Neural cell (in vitro differentiated cells): Measurements from ENCODE around the gene KIAA1958. TPM values are rescaled to one million over a fixed set of nuclear protein-coding genes. Genes with fewer than 3 reads are reported as not detected.

Source experiments
- H2AFZ ChIP-seq: fragments of 200-600, 300-800 bp; sonication (generic), shearing (Covaris generic); 2 replicates; pipeline ENCODE4 v1.6.0; 2014; ENCODE audit warnings: low read depth, mild to moderate bottlenecking, antibody characterized with exemption, low read length, moderate library complexity
- H3F3A ChIP-seq: fragments of 200-600 bp; shearing (Covaris generic); 2 replicates; pipeline ENCODE4 v1.6.1; 2016; ENCODE audit warnings: mild to moderate bottlenecking, moderate library complexity, mixed read lengths, antibody characterized with exemption, low read length; ENCODE audit not compliant: insufficient read depth, poor library complexity, severe bottlenecking
- H3K27ac ChIP-seq: fragments of 200-600, 300-800 bp; sonication (generic), shearing (Covaris generic); 2 replicates; pipeline ENCODE4 v1.5.1; 2014; ENCODE audit warnings: mild to moderate bottlenecking, low read length, moderate library complexity
- H3K27me3 ChIP-seq: fragments of 300-800, 200-600 bp; sonication (generic), shearing (Covaris generic); 2 replicates; pipeline ENCODE4 v1.6.0; 2014; ENCODE audit warnings: mild to moderate bottlenecking, low read depth, low read length, moderate library complexity; ENCODE audit not compliant: insufficient read depth
- H3K36me3 ChIP-seq: fragments of 300-800, 200-600 bp; sonication (generic), shearing (Covaris generic); 2 replicates; pipeline ENCODE4 v1.5.1; 2014; ENCODE audit warnings: mild to moderate bottlenecking, antibody characterized with exemption, low read length, moderate library complexity; ENCODE audit not compliant: insufficient read depth
- H3K4me2 ChIP-seq: fragments of 300-800, 200-600 bp; sonication (generic), shearing (Covaris generic); 2 replicates; pipeline ENCODE4 v1.6.0; 2014; ENCODE audit warnings: mild to moderate bottlenecking, low read length
- H3K4me3 ChIP-seq: fragments of 300-800, 200-600 bp; sonication (generic), shearing (Covaris generic); 2 replicates; pipeline ENCODE4 v1.5.1; 2014; ENCODE audit warnings: mild to moderate bottlenecking, low read length, moderate library complexity
- H3K79me2 ChIP-seq: fragments of 200-600 bp; shearing (Covaris generic); replicated peaks from 2 replicates; pipeline ENCODE4 v1.6.0; 2014; ENCODE audit warnings: mild to moderate bottlenecking, low read length, moderate library complexity; ENCODE audit not compliant: insufficient read depth
- H3K9ac ChIP-seq: fragments of 300-800, 200-600 bp; sonication (generic), shearing (Covaris generic); 2 replicates; pipeline ENCODE4 v1.6.1; 2016; ENCODE audit warnings: mild to moderate bottlenecking, low read length, mixed read lengths
- H3K9me2 ChIP-seq: fragments of 200-600 bp; shearing (Covaris generic); 2 replicates; pipeline ENCODE4 v1.6.1; 2016; ENCODE audit warnings: mild to moderate bottlenecking, low read length, mixed read lengths; ENCODE audit not compliant: insufficient read depth
- H3K9me3 ChIP-seq: fragments of 200-600, 300-800 bp; sonication (generic), shearing (Covaris generic); 2 replicates; pipeline ENCODE4 v1.6.1; 2016; ENCODE audit warnings: mild to moderate bottlenecking, mixed run types, low read length, moderate library complexity, mixed read lengths
- H4K20me1 ChIP-seq: fragments of 200-600 bp; shearing (Covaris generic); 2 replicates; pipeline ENCODE4 v1.6.1; 2016; ENCODE audit warnings: mild to moderate bottlenecking, mixed run types; ENCODE audit not compliant: insufficient read depth
- CTCF ChIP-seq: fragments of 450-650 bp; IDR thresholded peaks from 2 replicates; pipeline ENCODE4 v1.5.1; 2014; ENCODE audit warnings: antibody characterized with exemption, mild to moderate bottlenecking, moderate library complexity; ENCODE audit not compliant: poor library complexity, severe bottlenecking
- EP300 ChIP-seq: fragments of 450-650 bp; conservative IDR thresholded peaks from 2 replicates; pipeline ENCODE4 v1.6.1; 2014; ENCODE audit warnings: antibody characterized with exemption, mild to moderate bottlenecking, moderate library complexity; ENCODE audit not compliant: poor library complexity, severe bottlenecking
- EZH2 ChIP-seq: fragments of 200-600, 300-800 bp; shearing (Covaris generic), sonication (generic); IDR thresholded peaks from 2 replicates; pipeline ENCODE4 v1.6.1; 2014; ENCODE audit warnings: antibody characterized with exemption, low read length, borderline replicate concordance, mild to moderate bottlenecking; ENCODE audit not compliant: insufficient read depth, poor library complexity, severe bottlenecking
- MXI1 ChIP-seq: fragments of 450-650 bp; conservative IDR thresholded peaks from 2 replicates; pipeline ENCODE4 v1.6.1; 2014; ENCODE audit warnings: antibody characterized with exemption, mild to moderate bottlenecking; ENCODE audit not compliant: poor library complexity, severe bottlenecking
- POLR2AphosphoS5 ChIP-seq: IDR thresholded peaks from 2 replicates; pipeline ENCODE4 v1.6.1; 2012
- RAD21 ChIP-seq: fragments of 450-650 bp; conservative IDR thresholded peaks from 2 replicates; pipeline ENCODE4 v1.6.1; 2014; ENCODE audit warnings: antibody characterized with exemption, mild to moderate bottlenecking, moderate library complexity
- REST ChIP-seq: IDR thresholded peaks from 2 replicates; pipeline ENCODE4 v1.6.1; 2012; ENCODE audit warnings: borderline replicate concordance
- SMC3 ChIP-seq: fragments of 450-650 bp; conservative IDR thresholded peaks from 2 replicates; pipeline ENCODE4 v1.6.1; 2014; ENCODE audit warnings: antibody characterized with exemption, mild to moderate bottlenecking, moderate library complexity; ENCODE audit not compliant: poor library complexity
- TAF1 ChIP-seq: IDR thresholded peaks from 2 replicates; pipeline ENCODE4 v1.6.1; 2012; ENCODE audit warnings: low read depth
- polyA plus RNA-seq: library from polyadenylated mRNA; depleted of rRNA; stranded (reverse); fragments of >200 nt; gene quantifications from 2 replicates; pipeline ENCODE4 v1.2.3, GENCODE V29; 2014

Gene KIAA1958
- polyA plus RNA-seq, 1 donor from 2014 or later: 8.4 TPM

DNA sequence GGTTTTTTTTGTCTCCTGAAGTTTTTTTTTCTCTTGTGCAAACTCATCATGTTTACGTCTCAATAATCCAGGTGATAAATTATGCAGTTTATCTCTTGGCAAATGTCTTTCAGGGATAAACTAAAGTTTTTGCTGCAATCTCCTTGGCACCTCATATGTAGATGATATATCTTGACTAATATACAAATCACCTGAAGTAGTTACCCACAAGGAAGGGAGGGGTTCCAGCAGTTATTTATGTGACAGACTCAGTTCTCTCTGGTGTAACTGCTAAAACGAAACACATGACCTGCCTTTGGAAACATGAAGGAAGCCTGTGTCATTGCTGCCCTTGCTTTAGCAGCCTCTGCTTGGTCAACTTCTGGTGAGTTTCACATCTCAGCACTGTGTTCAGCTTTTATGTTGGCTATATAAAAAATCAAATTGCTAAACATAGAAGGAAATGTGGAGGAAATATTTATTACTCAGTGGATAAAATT, 39.3 kb upstream of the KIAA1958 start:
- Histone ChIP-seq H3K4me2 (no peak overlapping the region), H4K20me1 (no peaks in the 10 kb centered on the region), H3K79me2 (no peaks in the 10 kb centered on the region), H3K27ac (no peak overlapping the region), H3K9ac (no peak overlapping the region), H3K36me3 (no peaks in the 10 kb centered on the region), H3K9me2 (no peaks in the 10 kb centered on the region), H3K9me3 (no peaks in the 10 kb centered on the region), H3K27me3 (no peaks in the 10 kb centered on the region), H2AFZ (no peak overlapping the region), H3K4me3 (no peak overlapping the region), H3F3A (no peaks in the 10 kb centered on the region)
- TF ChIP-seq MXI1 (no peak), REST (no peak), CTCF (no peak), TAF1 (no peak), EP300 (no peak)

- no peaks in the 10 kb centered on the region for H3K9me2 ChIP-seq
- no peaks in the 10 kb centered on the region for H3K36me3 ChIP-seq
- no peaks in the 10 kb centered on the region for H3K9me3 ChIP-seq
- H3K9ac ChIP-seq: no peak overlapping the region
- TF ChIP-seq POLR2AphosphoS5: no peak
- no peaks in the 10 kb centered on the region for H3K79me2 ChIP-seq
- no peak overlapping the region for H2AFZ ChIP-seq
- no peaks in the 10 kb centered on the region for H3K27me3 ChIP-seq
- H3K27ac ChIP-seq: no peak overlapping the region
- H4K20me1 ChIP-seq: no peaks in the 10 kb centered on the region
- H3F3A ChIP-seq: no peaks in the 10 kb centered on the region
- H3K4me2 ChIP-seq: no peak overlapping the region
- H3K4me3 ChIP-seq: no peak overlapping the region
Measured at GRCh38 chr9:112462855-112463254, 23.8 kb upstream of the KIAA1958 start.

DNA sequence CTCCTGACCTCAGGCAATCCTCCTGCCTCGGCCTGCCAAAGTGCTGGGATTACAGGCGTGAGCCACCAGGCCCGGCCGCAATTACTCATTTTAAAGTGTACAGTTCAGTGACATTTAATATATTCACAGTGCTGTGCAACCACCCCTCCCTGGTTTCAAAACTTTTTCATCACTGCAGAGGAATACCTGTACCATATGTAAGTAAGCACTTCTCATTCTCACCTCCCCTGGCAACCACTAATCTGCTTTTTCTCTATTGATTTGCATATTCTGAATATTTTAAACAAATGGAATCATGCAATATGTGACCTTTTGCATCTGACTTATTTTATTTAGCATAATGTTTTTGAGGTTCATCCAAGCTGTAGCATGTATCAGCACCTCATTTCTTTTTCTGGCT, 21.3 kb upstream of the KIAA1958 start:
- Histone ChIP-seq H3F3A (no peaks in the 10 kb centered on the region), H2AFZ (no peak overlapping the region), H3K27ac (no peak overlapping the region), H3K9ac (no peak overlapping the region), H3K4me3 (no peak overlapping the region), H3K9me3 (no peaks in the 10 kb centered on the region), H3K9me2 (no peaks in the 10 kb centered on the region), H3K79me2 (no peaks in the 10 kb centered on the region), H4K20me1 (no peaks in the 10 kb centered on the region), H3K36me3 (no peaks in the 10 kb centered on the region), H3K4me2 (no peak overlapping the region), H3K27me3 (no peaks in the 10 kb centered on the region)
- TF ChIP-seq EP300 (no peak), EZH2 (no peak), MXI1 (no peak), SMC3 (no peak), TAF1 (no peak), CTCF (no peak), RAD21 (no peak), REST (no peak), POLR2AphosphoS5 (no peak)
